ENCODE measurements around the gene AIM2. TPM values are rescaled to one million over a fixed set of nuclear protein-coding genes. Genes with fewer than 3 reads are reported as not detected.

AIM2 gene, protein sequence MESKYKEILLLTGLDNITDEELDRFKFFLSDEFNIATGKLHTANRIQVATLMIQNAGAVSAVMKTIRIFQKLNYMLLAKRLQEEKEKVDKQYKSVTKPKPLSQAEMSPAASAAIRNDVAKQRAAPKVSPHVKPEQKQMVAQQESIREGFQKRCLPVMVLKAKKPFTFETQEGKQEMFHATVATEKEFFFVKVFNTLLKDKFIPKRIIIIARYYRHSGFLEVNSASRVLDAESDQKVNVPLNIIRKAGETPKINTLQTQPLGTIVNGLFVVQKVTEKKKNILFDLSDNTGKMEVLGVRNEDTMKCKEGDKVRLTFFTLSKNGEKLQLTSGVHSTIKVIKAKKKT
- not detected in 5 replicates for total RNA-seq (2022; extraction: Qiagen RNA extraction)

DNA sequence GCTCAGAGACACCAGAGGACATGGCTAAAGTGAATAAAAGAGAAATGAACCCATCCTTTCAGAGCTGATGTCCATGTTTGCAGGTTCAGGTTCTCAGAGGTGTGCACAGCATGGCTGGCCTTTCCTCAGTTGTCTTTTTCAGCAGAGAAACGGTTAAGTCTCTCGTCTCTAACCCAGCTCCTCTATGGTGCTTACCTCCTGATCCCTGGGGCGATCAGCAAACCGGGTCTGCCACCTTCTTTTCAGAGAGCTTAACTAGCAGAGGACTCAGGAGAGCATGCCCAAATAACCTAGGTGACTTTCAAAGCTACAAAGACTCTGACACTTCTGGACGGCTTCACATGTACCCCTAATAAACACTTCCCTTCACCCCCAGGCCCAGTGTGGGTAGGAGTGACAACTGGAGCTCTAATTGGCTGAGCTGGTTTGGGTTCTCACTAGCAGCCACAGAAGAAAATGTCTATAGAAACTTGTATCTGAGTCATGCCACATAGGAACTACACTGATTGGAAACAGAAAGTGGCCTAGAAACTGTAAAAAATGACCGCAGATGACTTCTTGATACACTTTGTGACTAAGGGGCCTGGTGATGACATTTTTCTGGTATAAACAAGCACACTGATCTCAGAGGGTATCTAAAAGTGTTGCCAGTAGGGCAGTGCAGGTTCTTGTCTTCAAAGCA is at the start of gene AIM2:
Gene AIM2 (minus strand): TSS at position 329 of the 682 bp plus-strand sequence. CDS start 3,267 bp downstream, outside the sequence.

Other genes starting within 250 kb of the AIM2 start
- not detected in 5 replicates for gene MNDA, start 245.4 kb downstream of the AIM2 start, total RNA-seq (2022; extraction: Qiagen RNA extraction)
- gene PYHIN1, start 145.2 kb downstream of the AIM2 start, total RNA-seq (2022; extraction: Qiagen RNA extraction), result not detected in 5 replicates
- 3.2 to 6.1 TPM (median 4.2 TPM) in 5 replicates for gene IFI16, start 66.9 kb downstream of the AIM2 start, total RNA-seq (2022; extraction: Qiagen RNA extraction)
- gene CADM3, start 94.8 kb upstream of the AIM2 start, total RNA-seq (2022; extraction: Qiagen RNA extraction), result 0.03 to 0.24 TPM (median 0.12 TPM) in 5 replicates
- not detected in 5 replicates for gene ACKR1, start 128.1 kb upstream of the AIM2 start, total RNA-seq (2022; extraction: Qiagen RNA extraction)
- gene FCER1A, start 225.6 kb upstream of the AIM2 start, total RNA-seq (2022; extraction: Qiagen RNA extraction), result not detected in 5 replicates

All from A549 treated with CORT108297 at 1 μM for 4 hours (cell line).